ENCODE data around the gene ANKRD17. TPM values are rescaled to one million over a fixed set of nuclear protein-coding genes. Genes with fewer than 3 reads are reported as not detected.

The ANKRD17 gene
- total RNA-seq, 1 experiment from 2014 or later, result 62.1 TPM

DNA sequence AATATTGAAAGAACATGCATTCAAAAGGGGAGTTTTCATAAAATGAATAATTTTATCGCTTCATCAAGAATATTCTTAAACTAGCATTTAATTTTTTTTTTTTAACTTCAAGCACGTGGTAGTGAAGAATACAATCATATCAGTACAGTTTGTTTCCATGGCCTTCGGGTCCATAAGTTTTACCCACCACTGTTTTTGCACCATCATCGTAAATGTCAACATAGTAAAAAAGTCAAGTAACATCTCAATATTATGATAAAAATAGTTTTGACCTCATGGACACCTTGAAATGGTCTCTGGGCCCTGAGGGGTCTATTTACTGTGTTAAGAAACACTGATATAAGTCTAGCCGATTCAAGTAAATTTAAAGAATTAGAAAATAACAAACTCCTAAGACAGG is 80.2 kb downstream of the ANKRD17 start:
- no peak for DNase-seq (ENCODE audit: low read depth, low spot score)
- Histone ChIP-seq H2AFZ (ENCODE audit: low read depth, low read length, poor library complexity, severe bottlenecking) (no peak overlapping the region), H4K20me1 (ENCODE audit: insufficient read depth) (peaks cover 24% of the 10 kb centered on the region), H3K79me2 (ENCODE audit: insufficient read depth, low read length) (peaks cover 97% of the 10 kb centered on the region), H3K27me3 (ENCODE audit: insufficient read depth, low read length) (no peaks in the 10 kb centered on the region), H3K9ac (ENCODE audit: low read length) (no peak overlapping the region), H3K9me2 (ENCODE audit: insufficient read depth) (no peaks in the 10 kb centered on the region), H3K4me2 (ENCODE audit: low read length) (no peak overlapping the region), H3K4me3 (replicated peaks in 1 of 2; ENCODE audit: low read depth in 1 of 2, low read length in 2 of 2) (no peak overlapping the region), H3K27ac (ENCODE audit: low read depth, low read length) (no peak overlapping the region), H3K4me1 (ENCODE audit: control insufficient read depth in 1 of 2, insufficient read depth in 2 of 2, low read length in 2 of 2) (no peaks in the 10 kb centered on the region), H3K9me3 (ENCODE audit: control insufficient read depth in 1 of 2, insufficient read depth in 1 of 2, low read depth in 1 of 2, low read length in 2 of 2) (no peaks in the 10 kb centered on the region), H3K36me3 (ENCODE audit: control insufficient read depth in 1 of 2, insufficient read depth in 2 of 2, low read length in 2 of 2) (peaks cover 0 to 14% of the 10 kb centered on the region in 2 experiments; a peak in 2 of 4 replicates)
- POLR2A ChIA-PET, result no interaction called here
- TF ChIP-seq POLR2A (IDR thresholded peaks at IDR 0.05; ENCODE audit: borderline replicate concordance, extremely low read depth, insufficient read depth, insufficient read length), result no peak
- no peak for ATAC-seq
- RAD21 ChIA-PET (ENCODE audit: low non-redundant PET in 1 of 2, low total read pairs in 2 of 2, uncharacterized antibody in 2 of 2, unreplicated experiment in 2 of 2), result no interaction called here
- CTCF ChIA-PET, result no interaction called here
- BruUV-seq (replicated peaks), result no TSS peak
- intact Hi-C loops (cut with micrococcal nuclease), result no loop called here

GRCh38 chr4:73172161-73172560 is 86.4 kb downstream of the ANKRD17 start:
- peaks cover 2 to 36% of the 10 kb centered on the region in 2 experiments; a peak in 3 of 4 replicates for H3K36me3 ChIP-seq (ENCODE audit: control insufficient read depth in 1 of 2, insufficient read depth in 2 of 2, low read length in 2 of 2)
- ChIA-PET RAD21 (ENCODE audit: low non-redundant PET in 1 of 2, low total read pairs in 2 of 2, uncharacterized antibody in 2 of 2, unreplicated experiment in 2 of 2) (no interaction called here), POLR2A (no interaction called here), CTCF (no interaction called here)
- H2AFZ ChIP-seq (ENCODE audit: low read depth, low read length, poor library complexity, severe bottlenecking), result no peak overlapping the region
- BruUV-seq (replicated peaks), result no TSS peak
- no peak overlapping the region for H3K4me3 ChIP-seq (replicated peaks in 1 of 2; ENCODE audit: low read depth in 1 of 2, low read length in 2 of 2)
- H3K9me3 ChIP-seq (ENCODE audit: control insufficient read depth in 1 of 2, insufficient read depth in 1 of 2, low read depth in 1 of 2, low read length in 2 of 2), result peaks cover 0 to under 1% of the 10 kb centered on the region in 2 experiments; a peak in 1 of 4 replicates
- H3K79me2 ChIP-seq (ENCODE audit: insufficient read depth, low read length), result peaks cover 99% of the 10 kb centered on the region
- ATAC-seq (no peak), DNase-seq (ENCODE audit: low read depth, low spot score) (no peak)
- no peaks in the 10 kb centered on the region for H3K4me1 ChIP-seq (ENCODE audit: control insufficient read depth in 1 of 2, insufficient read depth in 2 of 2, low read length in 2 of 2)
- H3K9ac ChIP-seq (ENCODE audit: low read length), result no peak overlapping the region
- H4K20me1 ChIP-seq (ENCODE audit: insufficient read depth), result peaks cover 7% of the 10 kb centered on the region
- intact Hi-C loops (cut with micrococcal nuclease), result no loop called here
- no peak overlapping the region for H3K4me2 ChIP-seq (ENCODE audit: low read length)
- TF ChIP-seq FOSL1 (IDR thresholded peaks at IDR 0.05; ENCODE audit: low read depth), result no peak
- TF ChIP-seq REST (IDR thresholded peaks at IDR 0.05; ENCODE audit: low read depth), result no peak
- TF ChIP-seq EZH2 (IDR thresholded peaks at IDR 0.05), result no peak
- TF ChIP-seq, protein P1, sequence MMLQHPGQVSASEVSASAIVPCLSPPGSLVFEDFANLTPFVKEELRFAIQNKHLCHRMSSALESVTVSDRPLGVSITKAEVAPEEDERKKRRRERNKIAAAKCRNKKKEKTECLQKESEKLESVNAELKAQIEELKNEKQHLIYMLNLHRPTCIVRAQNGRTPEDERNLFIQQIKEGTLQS (IDR thresholded peaks at IDR 0.05), result no peak
- TF ChIP-seq, protein P2, sequence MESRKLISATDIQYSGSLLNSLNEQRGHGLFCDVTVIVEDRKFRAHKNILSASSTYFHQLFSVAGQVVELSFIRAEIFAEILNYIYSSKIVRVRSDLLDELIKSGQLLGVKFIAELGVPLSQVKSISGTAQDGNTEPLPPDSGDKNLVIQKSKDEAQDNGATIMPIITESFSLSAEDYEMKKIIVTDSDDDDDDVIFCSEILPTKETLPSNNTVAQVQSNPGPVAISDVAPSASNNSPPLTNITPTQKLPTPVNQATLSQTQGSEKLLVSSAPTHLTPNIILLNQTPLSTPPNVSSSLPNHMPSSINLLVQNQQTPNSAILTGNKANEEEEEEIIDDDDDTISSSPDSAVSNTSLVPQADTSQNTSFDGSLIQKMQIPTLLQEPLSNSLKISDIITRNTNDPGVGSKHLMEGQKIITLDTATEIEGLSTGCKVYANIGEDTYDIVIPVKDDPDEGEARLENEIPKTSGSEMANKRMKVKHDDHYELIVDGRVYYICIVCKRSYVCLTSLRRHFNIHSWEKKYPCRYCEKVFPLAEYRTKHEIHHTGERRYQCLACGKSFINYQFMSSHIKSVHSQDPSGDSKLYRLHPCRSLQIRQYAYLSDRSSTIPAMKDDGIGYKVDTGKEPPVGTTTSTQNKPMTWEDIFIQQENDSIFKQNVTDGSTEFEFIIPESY (IDR thresholded peaks at IDR 0.05; ENCODE audit: extremely low read depth, insufficient replicate concordance, low read length), result no peak
- no peak for TF ChIP-seq EGR1 (IDR thresholded peaks at IDR 0.05; ENCODE audit: low read depth)
- no peak for TF ChIP-seq RAD21 (IDR thresholded peaks at IDR 0.05; ENCODE audit: low read depth)
- no peak for TF ChIP-seq SIN3A (IDR thresholded peaks at IDR 0.05; ENCODE audit: low read depth)
- H3K27ac ChIP-seq (ENCODE audit: low read depth, low read length), result no peak overlapping the region
- H3K9me2 ChIP-seq (ENCODE audit: insufficient read depth), result no peaks in the 10 kb centered on the region
- no peaks in the 10 kb centered on the region for H3K27me3 ChIP-seq (ENCODE audit: insufficient read depth, low read length)
